NK-92 (cell line): ENCODE data around the gene PTAR1.

Experiments
- DNase-seq: peaks from one replicate; lab custom pipeline; 2025; ENCODE audit not compliant: unreplicated experiment; lab: John Stamatoyannopoulos, UW

The PTAR1 gene

DNA sequence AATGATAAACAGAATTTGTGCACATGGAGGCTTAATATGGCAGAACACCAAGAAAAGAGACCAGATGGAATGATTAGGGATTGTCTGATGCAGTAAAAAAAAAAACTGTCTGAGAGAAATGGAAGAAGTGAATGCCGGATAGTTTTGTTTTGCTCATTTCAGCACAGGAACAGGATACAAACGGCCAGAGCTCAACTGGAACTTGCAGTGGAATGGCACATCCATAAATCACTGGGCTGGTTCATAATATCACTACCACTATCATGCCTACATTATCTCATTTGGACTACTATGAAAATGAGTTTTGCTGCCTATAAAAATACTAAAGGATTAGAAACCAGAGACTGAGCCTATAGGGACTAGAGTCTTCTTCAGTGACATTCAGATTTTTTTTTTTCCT lies 9.7 kb downstream of the PTAR1 start:
- no peak for DNase-seq

DNA sequence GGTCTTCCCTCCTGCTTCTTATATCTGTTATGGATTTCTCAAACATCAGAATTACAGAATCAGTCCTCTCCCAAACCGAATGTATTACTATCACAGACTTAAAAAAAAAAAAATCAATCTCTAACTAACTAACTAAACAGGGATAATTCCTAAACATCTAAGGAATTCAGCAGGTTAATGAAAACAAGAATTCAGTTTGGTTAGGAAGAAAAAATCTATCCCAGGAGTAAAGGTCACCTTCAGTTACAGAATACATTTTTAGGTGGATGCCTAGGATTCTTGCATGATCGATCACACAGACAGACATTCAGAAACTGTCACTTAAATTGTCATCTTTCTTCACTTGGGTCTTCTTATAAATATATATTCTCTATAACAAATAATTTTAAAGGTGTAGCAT lies 11.5 kb downstream of the PTAR1 start:
- DNase-seq = no peak

DNA sequence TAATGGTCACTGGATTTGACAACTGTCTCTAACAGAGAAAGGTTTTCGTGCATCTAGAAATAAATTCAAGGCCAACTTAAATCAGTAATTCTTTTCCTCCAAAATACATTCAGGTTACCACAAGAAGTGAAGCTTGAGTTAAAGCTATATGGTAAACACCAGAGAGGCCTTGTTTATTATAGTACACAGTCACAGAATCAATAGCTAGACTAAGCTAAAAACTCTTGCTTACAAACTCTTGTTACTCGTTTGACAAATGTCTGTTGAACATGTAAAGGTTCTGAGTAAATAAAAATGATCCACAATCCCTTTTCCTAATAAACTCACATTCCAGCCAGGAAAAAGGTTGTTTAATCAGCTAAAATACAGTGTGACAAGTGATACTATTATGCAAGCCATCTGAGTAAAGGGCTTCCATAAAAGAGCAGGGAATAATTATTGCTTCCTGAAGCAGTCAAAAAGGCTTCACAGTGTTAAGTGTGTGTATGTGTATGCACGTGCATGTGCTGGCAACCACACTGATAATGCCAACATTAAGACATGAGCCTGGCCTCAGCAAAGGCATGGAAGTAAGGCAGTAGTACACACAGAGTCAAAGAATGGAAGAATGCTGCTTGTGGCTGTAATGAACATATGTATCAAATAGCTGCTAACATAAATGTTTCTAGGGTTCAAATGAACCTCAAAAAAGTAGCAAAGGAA lies 12.8 kb downstream of the PTAR1 start:
- no peak for DNase-seq

DNA sequence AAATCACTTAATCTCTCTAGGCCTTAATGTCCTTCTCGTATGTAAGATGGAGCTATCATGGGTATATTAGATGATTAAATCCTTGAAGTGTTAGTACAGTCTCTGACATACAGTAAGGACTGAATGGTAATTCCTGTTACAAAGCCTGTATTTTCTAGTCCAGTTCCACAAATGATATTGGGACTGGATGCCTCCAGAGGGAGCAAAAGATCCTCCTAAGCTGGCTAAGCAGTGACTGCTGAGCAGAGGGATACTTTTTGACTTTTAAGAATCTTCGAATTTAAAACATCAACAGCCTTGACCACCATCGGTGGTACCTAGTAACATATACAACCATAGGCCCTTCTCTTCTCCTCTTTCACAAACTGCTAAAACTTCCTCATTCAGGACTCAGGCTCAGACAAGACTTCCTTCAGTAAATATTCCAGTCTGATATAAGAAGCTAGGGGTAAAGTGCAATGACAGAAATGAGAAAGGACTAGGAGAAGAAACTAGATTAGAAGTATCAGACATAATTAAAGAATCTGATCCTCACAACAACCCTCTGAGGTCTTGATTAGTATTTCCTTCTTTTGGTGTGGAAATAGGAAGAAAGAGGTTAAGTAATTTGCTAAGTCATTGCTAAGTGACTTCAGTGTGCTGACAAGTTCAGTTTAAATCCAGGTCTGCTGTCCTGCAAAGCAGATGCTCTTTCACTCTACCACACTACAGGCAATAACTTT lies 13.9 kb downstream of the PTAR1 start:
- DNase-seq = no peak

DNA sequence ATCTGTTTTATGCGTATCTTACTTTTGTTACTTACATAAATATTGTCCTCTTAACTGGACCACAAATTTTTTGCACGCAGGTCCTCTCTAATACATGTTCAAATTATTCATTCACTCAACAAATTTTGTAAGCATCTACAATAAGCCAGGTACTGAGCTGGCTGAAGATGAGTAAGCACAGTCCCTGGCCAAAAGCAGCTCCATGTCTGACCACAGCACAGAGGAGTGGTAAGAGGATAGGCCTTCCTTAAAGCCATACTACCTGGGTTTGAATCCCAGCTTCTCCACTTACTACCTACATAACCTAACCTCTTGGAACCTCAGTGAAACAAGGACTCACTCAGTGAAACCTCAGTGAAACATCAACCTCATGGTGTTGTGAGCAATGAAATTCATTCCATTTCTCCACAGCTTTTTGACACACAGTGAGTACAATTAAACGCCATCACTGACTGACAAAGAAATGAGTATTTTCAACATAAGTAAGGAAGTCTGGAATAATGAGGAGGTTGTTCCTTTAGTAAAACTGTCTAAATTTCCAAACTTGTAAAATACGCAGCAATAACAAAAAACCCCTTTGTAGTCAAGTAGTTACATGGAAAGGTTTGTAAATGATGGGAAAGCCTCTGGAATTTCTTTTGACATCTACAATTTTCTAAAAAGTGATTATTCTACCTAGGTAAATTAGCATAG lies 15.0 kb downstream of the PTAR1 start:
- DNase-seq = no peak

DNA sequence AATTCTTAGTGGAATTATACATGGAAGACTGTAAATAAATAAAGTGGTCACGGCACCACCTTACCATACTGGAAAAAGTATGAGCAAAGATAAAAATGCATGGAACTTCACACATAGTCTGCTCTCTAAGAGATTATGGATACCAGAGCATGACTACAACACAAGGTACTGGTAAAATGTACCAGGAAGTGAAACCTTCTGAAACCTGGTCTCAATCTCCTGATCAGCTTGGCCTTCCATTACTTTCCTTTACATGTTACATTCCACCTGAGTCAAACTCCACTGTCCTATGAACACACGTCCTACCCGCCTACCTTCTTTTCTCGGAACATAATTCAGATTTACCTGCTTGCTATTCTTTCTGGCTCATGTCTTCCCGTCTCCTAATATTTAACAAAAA lies 15.9 kb downstream of the PTAR1 start:
- DNase-seq = no peak

DNA sequence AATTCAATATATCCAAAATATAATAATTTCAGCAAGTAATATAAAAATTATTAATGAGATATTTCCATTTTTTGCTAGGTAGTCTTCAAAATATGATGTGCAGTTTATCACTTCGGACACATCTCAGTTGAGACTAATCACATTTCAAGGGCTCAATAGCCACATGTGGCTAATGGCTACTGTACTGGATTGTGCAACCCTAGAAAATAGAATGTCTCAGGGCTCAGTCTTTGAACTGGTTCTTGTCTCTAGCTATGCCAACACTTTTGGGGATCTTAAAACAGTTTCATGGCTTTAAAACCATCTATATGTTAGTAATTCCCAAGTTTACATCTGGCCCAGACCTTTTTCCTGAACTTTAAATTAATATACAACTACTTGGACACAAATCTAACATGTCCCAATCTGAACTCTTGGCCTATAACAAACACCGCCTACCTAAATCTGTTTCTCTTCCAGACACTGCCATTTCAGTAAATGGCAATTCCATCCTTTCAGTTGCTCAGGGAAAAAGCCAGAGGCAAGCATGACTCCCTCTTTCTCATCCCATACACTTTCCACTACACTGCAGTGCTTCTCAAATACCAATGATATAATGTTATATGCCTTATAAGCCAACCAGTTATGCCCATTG lies 18.8 kb downstream of the PTAR1 start:
- no peak for DNase-seq

DNA sequence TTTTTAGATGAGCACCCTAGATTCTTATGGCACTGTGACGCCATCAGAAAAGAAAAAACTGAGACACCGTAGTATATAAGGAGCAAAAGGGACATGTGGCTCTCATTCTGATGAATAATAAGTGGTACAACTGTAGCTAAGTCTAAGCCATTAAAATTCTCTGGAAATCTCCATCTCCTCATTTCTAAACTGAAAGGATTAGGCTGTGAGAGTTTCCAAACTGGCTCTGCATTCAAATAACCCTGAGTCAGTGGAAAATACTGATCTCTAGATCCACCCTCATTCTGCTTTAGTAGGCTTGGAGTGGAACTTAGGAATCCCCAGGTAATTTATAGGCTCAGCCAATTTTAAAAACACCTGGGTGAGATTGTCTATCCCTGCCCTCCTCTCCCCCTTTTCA lies 28.5 kb downstream of the PTAR1 start:
- DNase-seq = no peak

DNA sequence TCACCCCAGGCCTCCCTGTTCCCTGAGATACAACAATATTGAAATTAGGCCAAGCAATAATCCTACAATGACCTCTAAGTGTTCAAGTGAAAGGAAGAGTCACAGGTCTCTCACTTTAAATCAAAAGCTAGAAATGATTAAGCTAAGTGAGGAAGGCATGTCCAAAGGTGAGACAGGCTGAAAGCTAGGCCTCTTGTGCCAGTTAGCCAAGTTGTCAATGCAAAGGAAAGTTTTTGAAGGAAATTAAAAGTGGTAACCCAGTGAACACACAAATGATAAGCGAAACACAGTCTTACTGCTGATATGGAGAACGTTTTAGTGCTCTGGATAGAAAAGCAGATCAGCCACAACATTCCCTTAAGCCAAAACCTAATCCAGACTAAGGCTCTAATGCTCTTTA lies 39.8 kb downstream of the PTAR1 start:
- no peak for DNase-seq

DNA sequence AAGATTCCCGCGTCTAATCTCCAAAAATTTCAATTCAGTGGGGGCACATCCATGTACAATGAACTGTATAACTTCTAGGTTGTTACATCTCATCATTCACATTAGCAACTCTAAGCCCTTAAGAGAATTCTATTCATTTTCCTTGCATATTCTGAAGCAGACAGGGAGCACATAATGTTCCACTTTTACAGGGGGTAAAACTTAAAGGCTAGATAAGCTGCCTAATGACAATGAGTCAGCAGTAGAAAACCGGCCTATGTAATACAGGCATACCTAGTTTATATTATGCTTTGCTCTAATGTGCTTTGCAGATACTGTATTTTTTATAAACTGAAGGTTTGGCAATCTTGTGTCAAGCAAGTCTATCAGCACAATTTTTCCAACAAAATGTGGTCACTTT lies 40.4 kb downstream of the PTAR1 start:
- no peak for DNase-seq

DNA sequence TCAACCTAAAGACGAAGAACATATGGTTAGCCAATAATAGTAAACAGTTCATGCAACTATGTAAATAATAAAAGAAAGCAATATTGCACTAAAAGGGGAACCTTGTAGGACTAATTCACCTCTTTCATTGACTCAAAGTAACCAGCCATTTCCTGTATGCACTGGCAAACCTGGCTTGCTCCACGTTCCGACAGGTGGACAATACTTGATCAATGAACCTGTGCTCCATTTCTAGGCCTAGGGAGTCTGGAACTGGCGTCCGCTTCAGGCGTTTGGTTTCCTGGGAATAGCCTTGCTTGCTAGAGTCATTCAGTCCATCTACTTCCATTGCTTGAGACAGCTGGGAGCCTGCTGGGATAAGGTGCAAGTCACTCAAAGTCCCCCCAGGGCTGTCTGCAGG lies 41.6 kb downstream of the PTAR1 start:
- DNase-seq = no peak

DNA sequence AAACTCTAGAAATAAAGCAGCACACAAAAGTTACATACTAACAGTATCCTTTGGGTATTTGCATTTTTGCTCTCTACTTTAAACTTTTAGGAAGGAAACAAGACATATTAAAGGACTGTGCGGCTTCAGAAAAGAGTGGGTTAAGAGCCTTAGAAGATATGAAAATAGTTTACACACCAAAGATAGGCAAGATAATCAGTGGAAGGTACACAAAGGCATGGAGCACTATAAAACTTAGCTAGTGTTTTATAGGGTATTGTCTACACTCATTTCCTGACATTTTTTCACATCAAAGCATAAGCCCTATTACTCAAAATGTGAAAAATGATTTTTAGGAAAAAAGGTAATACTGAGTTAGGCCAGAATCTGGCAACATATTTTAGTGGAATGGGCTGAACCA lies 44.0 kb downstream of the PTAR1 start:
- no peak for DNase-seq

DNA sequence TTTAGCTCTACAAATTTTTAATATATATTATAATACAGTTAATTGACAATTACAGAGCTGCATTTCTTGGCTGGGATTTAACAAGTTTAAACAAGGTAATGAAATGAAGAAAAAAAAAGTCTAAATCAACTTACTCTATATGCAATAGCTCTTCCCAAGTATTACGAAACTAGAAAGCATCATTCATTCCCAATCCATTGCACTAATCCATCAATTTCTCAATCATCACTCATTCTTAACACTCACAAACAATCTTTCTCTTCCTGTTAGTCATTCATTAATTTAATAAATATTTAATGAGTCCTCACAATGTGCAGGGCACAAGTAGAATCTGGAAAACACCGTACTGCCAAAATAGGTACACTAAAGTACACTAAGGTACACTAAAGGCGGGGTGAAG lies 44.7 kb downstream of the PTAR1 start:
- DNase-seq = no peak

DNA sequence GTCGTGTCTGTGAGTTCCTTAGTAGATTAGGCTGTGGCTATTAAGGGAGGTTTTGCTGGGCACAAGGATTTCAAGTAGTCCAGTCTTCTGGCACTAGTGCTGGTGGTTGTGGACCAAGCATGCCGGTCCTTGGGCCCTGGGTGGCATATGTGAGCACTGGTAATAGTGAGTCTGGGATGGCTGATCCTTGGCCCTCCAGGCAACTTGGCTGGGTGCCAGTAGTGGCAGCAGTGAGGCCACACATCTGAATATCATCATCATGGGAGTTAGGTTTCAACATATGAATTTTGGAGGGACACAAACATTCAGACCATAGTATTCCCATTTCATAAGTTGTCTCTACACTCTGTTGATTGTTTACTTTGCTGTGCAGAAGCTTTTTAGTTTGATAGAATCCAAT lies 62.3 kb downstream of the PTAR1 start:
- DNase-seq = no peak

DNA sequence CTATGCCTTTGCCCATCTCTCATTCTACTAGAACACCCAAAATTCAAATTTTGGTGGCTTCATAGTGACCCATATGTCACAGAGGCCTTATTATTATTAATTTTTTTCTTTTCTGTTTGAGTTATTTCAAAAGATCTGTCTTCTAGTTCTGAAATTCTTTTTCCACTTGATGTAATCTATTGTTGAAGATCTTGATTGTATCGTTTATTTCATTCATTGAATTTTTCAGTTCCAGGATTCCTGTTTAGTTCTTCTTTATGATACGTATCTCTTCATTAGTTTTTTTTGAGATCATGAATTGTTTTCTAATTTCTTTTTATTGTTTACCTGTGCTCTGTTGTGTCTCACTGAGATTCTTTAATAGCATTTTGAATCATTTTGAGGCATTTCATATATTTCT lies 63.0 kb downstream of the PTAR1 start:
- DNase-seq = no peak

DNA sequence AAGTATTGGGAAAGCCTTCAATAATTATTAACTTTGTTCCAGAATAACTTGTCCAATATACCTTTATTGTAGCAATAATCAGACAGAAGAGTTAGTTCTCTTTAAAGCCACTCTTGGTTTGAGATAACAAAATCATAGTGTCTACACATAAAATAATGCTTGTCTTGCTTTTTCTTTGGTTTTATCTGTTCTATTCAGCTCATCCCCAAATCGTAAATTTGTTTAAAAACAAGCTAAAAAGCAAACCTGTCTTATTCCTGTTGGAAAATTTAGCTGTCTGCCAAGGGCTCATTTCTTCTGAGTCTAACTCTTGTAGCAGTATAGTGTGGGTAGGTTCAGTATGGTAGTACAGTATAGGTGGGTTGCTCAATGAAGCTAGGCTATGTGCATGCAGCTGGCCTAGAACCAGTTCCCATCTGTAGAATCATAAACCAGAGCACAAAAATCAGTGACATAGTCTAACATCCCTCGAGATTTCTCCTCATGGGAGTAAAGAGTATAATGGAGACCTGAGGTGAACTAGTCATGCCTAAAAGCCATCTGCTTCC lies 69.7 kb downstream of the PTAR1 start:
- DNase-seq = no peak

DNA sequence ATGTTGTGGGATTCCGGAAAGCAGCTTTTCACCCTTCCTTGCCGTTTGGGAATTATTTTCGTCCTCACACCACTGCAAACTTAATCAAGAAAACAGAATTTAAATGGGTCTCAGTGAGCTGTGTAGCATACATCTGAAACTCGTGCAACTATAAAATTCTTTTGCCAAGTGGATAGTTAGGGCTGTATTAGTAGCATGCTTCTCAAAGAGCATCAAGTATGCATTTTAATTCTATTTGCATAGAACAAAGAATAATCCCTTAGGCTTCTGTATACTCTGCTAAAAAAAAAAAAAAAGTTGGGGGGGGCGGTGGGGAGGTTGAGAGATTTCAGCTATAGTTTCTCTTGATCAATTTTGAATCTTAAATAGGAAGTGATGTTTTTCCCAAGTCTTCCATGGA lies 75.9 kb downstream of the PTAR1 start:
- DNase-seq = no peak

DNA sequence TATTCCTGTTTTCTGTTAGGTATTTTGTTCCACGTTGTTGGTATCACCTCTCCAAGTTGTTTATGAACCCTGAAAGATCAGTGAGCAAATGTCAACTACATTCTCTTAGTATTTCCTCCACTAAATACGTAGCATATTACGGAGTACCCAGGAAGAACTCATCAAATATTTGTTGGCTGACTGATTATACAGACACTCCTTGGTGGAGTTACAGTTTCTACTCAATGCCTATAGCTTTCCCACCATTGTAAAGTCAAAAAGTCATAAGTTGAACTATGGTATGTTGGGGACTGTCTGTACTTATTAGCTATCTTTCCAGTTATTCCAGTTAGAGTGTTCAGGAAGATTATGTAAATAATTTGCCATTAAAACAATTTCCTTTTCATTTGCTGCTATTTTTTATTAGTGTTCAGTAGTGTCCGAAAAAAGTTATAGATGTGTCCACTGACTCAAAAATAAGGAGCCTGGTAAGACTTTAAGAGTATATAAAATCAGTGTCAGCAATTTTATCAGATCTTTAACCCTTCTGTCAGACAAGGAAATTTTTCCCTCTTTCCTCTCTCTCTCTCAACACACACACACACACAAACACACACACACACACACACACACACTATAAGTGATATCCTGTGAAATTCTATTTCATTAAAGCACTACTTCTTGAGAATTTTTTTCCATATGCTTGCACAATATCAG lies 80.8 kb downstream of the PTAR1 start:
- DNase-seq = no peak

DNA sequence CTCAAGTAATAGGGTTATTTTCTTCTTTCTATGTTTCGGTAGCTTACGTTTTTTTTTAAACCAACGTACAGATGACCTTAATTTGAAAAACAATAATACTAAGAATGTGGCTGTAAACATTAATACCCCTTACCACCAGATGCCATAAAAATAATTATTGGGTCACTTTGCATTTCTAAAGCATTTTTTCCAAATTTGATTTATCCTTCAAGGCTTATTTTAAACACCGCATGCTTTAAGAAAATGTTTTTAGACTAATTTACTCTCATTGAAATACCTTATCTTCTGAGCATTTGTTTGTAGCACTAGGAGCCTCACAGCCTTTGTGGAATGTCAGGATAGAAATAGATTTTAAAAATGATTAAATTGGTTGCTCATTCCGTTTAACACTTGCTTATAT lies 81.9 kb downstream of the PTAR1 start:
- no peak for DNase-seq

DNA sequence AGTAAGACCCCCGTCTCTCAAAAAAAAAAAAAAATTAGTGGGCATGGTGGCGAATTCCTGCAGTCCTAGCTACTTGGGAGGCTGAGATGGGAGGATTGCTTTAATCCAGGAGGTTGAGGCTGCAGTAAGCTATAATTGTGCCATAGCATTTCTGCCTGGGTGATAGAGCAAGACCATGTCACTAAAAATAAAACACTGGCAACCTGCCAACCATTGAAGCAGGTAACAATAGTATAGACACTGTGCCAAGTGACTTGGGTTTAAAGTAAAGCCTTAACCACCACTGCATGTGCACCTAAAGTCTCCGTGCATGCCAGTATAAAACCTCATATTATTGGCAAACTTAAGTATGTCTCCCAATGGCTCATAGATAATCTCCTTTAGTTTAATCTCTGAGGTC lies 84.2 kb downstream of the PTAR1 start:
- DNase-seq = no peak
